Measurements from ENCODE around the gene C3orf22.

DNA sequence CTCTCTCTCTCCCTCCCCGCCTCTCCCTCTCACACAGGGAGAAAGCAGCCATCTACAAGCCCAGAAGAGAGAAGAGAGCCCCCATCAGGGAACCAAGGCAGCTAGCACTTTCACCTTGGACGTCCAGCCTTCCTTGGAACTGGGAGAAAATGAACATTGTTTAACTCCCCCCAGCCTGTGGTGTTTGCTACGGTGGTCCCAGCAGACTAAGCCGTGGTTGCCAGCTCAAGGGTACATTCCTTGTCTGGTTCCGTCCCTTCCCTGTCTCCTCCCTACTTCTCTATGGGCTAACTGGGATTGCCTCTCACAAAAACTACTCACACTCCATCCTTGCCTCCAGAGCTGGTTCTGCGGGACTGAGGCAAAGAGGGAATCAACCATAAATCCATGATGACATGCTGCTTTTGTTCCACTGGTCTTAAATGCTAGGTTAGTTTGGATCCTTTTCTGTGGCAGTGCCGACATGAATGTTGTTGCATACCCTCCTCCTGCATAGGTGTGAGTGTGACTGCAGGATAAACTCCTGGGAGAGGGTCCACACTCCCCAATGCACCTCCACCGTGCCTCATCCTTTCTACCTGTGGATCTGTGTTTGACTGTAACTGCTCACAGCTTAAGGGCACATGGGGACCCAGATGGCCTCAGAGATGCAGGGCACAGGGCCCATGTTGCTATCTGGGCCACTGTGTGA is 12.0 kb downstream of the C3orf22 start:
- TF ChIP-seq, protein P1, sequence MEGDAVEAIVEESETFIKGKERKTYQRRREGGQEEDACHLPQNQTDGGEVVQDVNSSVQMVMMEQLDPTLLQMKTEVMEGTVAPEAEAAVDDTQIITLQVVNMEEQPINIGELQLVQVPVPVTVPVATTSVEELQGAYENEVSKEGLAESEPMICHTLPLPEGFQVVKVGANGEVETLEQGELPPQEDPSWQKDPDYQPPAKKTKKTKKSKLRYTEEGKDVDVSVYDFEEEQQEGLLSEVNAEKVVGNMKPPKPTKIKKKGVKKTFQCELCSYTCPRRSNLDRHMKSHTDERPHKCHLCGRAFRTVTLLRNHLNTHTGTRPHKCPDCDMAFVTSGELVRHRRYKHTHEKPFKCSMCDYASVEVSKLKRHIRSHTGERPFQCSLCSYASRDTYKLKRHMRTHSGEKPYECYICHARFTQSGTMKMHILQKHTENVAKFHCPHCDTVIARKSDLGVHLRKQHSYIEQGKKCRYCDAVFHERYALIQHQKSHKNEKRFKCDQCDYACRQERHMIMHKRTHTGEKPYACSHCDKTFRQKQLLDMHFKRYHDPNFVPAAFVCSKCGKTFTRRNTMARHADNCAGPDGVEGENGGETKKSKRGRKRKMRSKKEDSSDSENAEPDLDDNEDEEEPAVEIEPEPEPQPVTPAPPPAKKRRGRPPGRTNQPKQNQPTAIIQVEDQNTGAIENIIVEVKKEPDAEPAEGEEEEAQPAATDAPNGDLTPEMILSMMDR (conservative IDR thresholded peaks at IDR 0.05; ENCODE audit: low read length): no peak
- no peak for TF ChIP-seq EZH2phosphoT487 (IDR thresholded peaks at IDR 0.05; ENCODE audit: borderline replicate concordance)

All from Loucy (cell line).